GM20000 (cell line): Measurements from ENCODE around the gene AMIGO3.

Experiments
- DNase-seq: peaks from one replicate; pipeline ENCODE4 v3.0.0; 2012; ENCODE audit warnings: low spot score
- CTCF ChIP-seq: IDR thresholded peaks from 2 replicates; pipeline ENCODE4 v1.5.1; 2012; ENCODE audit warnings: mild to moderate bottlenecking, control low read depth; ENCODE audit errors: extremely low read depth, missing control alignments

The AMIGO3 gene

GRCh38 chr3:49714728-49715550 lies 4.5 kb downstream of the AMIGO3 start:
- TF ChIP-seq CTCF: no peak
- no peak for DNase-seq

DNA sequence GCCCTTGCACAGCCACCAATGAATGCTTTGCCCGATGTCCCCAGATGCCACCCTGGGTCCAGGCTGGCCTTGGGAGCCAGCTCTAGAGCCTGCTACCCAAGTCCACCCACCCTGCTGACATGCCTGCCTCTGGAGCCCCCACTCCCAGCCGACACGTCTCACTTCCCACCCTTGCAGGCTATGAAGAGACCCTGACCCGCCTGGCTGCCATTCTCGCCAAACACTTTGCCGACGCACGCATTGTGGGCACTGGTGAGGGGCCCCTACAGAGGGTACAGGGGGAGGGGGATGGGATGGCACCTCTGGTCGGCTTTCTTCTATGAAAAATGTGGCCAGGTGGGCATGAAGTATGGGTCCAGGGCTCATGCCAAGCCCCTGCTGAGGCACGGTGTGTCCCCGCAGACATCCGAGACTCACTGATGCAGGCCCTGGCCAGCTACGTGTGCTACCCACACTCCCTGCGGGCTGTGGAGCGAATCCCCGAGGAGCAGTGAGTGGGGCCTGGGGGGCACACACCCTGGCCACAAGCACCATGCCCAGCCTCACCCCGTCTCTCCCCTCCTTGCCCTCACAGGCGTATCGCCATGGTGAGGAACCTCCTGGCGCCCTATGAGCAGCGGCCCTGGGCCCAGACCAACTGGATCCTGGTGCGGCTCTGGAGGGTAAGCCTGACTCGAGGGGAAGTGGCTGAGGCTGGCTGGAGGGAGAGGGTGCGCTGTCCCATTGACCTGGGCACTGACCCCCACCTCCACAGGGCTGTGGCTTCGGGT lies 6.0 kb downstream of the AMIGO3 start:
- no peak for TF ChIP-seq CTCF
- no peak for DNase-seq

DNA sequence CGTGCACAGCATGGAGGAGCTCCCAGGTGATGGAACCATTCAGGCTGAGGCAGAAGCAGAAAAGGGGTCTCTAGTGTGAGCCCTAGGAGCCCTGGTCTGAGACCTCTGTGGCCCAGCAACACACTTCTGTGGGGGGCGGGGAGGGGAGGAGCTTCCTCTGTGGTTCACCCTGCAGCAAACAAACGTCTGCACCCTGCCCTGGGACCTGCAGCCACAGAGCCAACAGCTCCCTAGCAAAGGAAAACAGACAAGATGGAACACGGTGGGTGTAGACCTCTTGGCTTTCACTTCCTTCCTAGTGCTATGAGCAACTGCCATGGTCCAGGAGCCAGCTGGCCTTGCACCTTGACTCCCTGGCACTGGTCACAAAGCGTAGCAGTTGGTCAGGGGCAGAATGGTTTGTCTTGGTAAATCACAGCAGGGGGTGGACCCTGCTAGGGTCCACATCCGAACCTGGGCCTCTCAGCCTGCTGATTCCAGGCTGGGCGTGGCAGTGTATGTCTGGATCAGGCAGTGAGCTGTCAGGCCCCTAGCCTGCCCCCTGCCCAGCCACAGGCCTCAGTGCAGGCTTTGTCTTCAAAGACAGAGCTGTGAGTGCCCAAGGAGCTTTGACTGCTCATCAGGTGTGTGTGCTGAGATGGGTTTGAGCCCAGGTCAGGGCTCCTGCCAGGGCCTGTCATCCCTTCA lies 6.7 kb downstream of the AMIGO3 start:
- no peak for TF ChIP-seq CTCF
- no peak for DNase-seq

- TF ChIP-seq CTCF: no peak
- DNase-seq: no peak
These were observed 7.3 kb downstream of the AMIGO3 start for GRCh38 chr3:49712166-49712565.

DNA sequence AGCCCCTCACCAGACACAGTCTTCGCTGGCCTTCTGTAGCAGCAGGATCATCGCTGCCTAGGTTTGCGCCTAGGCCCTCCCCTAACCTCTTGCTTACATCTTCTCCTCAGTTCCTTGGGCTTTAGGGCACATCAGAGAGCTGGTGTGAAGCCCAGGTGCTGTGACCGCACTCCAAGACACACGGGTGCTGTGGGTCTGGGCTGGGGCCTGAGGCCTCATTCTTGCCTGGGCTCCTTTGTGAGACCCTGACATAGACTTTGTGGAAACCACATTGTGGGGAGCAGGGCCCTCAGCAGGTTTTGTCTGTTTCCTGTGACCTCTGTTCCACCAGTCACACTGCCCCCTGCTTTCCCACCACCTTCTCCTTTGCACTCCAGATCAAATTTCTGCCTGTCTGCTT lies 8.0 kb downstream of the AMIGO3 start:
- DNase-seq: no peak
- no peak for TF ChIP-seq CTCF

DNA sequence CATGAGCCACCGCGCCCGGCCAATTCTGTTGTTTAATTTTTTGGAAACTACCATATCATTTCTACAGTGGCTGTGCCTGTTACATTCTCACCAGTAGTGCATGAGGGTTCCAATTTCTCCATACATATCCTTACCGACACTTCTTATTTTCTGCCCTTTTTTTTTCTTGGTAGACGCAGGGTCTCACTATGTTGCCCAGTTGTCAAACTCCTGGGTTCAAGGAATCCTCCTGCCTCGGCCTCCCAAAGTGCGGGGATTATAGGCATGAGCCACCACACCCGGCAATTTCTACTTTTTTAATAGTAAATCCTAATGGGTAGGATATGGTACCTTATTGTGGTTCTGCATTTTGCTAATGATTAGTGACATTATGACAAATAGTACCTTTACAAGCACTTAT lies 9.6 kb downstream of the AMIGO3 start:
- TF ChIP-seq CTCF: no peak
- no peak for DNase-seq

- TF ChIP-seq CTCF: no peak
- DNase-seq: no peak
These were observed 12.4 kb downstream of the AMIGO3 start for GRCh38 chr3:49707113-49707480.
